HEK293T (cell line): Measurements from ENCODE around the gene FRYL.

Experiments used
- TARDBP ChIP-seq: fragments of 450-650 bp; IDR thresholded peaks from 2 replicates; pipeline ENCODE4 v1.6.1; 2016
- ZNF384 ChIP-seq: fragments of 450-650 bp; IDR thresholded peaks from 2 replicates; pipeline ENCODE4 v1.6.1; 2016
- TF ChIP-seq, protein P1 (sequence below): fragments of 450-650 bp; IDR thresholded peaks from 2 replicates; pipeline ENCODE4 v1.6.1; 2016

DNA sequence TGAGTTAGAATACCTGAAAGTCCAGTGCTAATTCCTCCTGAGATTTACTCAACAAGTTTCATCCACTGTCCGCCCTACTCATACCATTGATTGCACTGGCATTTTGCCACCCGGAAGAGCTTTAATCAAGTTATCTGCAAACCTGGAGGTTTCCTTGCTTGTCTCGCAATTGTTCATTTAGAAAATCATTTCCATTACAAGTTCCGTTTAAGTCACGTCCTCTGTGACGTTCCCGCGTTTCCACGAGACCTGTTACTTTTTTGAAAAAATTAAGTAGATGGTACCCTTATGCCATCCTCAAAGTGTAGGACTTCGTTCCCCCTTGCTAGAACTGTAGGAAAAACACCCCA lies 761 bp upstream of the FRYL start:
- TF ChIP-seq, protein P1, sequence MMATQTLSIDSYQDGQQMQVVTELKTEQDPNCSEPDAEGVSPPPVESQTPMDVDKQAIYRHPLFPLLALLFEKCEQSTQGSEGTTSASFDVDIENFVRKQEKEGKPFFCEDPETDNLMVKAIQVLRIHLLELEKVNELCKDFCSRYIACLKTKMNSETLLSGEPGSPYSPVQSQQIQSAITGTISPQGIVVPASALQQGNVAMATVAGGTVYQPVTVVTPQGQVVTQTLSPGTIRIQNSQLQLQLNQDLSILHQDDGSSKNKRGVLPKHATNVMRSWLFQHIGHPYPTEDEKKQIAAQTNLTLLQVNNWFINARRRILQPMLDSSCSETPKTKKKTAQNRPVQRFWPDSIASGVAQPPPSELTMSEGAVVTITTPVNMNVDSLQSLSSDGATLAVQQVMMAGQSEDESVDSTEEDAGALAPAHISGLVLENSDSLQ = no peak
- no peak for TF ChIP-seq ZNF384
- no peak for TF ChIP-seq TARDBP
